H54 (cell line): Measurements from ENCODE around the gene ABCA13.
"Not testable (repeated sequence)": the region's sequence is repeated elsewhere in the genome, so short reads cannot be mapped to it uniquely, and the experiment has no call there.

ENCODE experiments used
- DNase-seq: peaks from one replicate; pipeline ENCODE4 v3.0.0; 2011; ENCODE audit warnings: low spot score, mixed read lengths; ENCODE audit not compliant: insufficient read length
- FAIRE-seq: peaks from 3 replicates; lab custom pipeline; 2011; peaks lifted over from hg19 to GRCh38; lab: Jason Lieb, UNC
- POLR2A ChIP-seq: IDR thresholded peaks from 2 replicates; pipeline ENCODE4 v1.6.1; 2011; ENCODE audit warnings: low read depth, mild to moderate bottlenecking, low read length

ABCA13 gene, protein sequence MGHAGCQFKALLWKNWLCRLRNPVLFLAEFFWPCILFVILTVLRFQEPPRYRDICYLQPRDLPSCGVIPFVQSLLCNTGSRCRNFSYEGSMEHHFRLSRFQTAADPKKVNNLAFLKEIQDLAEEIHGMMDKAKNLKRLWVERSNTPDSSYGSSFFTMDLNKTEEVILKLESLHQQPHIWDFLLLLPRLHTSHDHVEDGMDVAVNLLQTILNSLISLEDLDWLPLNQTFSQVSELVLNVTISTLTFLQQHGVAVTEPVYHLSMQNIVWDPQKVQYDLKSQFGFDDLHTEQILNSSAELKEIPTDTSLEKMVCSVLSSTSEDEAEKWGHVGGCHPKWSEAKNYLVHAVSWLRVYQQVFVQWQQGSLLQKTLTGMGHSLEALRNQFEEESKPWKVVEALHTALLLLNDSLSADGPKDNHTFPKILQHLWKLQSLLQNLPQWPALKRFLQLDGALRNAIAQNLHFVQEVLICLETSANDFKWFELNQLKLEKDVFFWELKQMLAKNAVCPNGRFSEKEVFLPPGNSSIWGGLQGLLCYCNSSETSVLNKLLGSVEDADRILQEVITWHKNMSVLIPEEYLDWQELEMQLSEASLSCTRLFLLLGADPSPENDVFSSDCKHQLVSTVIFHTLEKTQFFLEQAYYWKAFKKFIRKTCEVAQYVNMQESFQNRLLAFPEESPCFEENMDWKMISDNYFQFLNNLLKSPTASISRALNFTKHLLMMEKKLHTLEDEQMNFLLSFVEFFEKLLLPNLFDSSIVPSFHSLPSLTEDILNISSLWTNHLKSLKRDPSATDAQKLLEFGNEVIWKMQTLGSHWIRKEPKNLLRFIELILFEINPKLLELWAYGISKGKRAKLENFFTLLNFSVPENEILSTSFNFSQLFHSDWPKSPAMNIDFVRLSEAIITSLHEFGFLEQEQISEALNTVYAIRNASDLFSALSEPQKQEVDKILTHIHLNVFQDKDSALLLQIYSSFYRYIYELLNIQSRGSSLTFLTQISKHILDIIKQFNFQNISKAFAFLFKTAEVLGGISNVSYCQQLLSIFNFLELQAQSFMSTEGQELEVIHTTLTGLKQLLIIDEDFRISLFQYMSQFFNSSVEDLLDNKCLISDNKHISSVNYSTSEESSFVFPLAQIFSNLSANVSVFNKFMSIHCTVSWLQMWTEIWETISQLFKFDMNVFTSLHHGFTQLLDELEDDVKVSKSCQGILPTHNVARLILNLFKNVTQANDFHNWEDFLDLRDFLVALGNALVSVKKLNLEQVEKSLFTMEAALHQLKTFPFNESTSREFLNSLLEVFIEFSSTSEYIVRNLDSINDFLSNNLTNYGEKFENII (N-terminal part only)

GRCh38 chr7:48171202-48171601 lies at the start of gene ABCA13:
Gene ABCA13, plus strand, starts transcription at chr7:48171458. Its CDS starts 26 bp downstream, at chr7:48171484.
- FAIRE-seq (no peak), DNase-seq (no peak)
- no peak for TF ChIP-seq POLR2A

- FAIRE-seq = no peak
Measured at GRCh38 chr7:48126037-48126436, 45.2 kb upstream of the ABCA13 start.

GRCh38 chr7:48130658-48131108 lies 40.6 kb upstream of the ABCA13 start:
- no peak for DNase-seq
- no peak for FAIRE-seq

More at GRCh38 chr7:48126037-48126436, 45.2 kb upstream of the ABCA13 start:
- no peak for DNase-seq
- no peak for TF ChIP-seq POLR2A

GRCh38 chr7:48132792-48133191 lies 38.5 kb upstream of the ABCA13 start:
- DNase-seq (no peak), FAIRE-seq (no peak)
- no peak for TF ChIP-seq POLR2A

More at GRCh38 chr7:48130658-48131108, 40.6 kb upstream of the ABCA13 start:
- TF ChIP-seq POLR2A = no peak

GRCh38 chr7:48139459-48139858 lies 31.8 kb upstream of the ABCA13 start:
- no peak for TF ChIP-seq POLR2A
- FAIRE-seq (no peak), DNase-seq (no peak)

DNA sequence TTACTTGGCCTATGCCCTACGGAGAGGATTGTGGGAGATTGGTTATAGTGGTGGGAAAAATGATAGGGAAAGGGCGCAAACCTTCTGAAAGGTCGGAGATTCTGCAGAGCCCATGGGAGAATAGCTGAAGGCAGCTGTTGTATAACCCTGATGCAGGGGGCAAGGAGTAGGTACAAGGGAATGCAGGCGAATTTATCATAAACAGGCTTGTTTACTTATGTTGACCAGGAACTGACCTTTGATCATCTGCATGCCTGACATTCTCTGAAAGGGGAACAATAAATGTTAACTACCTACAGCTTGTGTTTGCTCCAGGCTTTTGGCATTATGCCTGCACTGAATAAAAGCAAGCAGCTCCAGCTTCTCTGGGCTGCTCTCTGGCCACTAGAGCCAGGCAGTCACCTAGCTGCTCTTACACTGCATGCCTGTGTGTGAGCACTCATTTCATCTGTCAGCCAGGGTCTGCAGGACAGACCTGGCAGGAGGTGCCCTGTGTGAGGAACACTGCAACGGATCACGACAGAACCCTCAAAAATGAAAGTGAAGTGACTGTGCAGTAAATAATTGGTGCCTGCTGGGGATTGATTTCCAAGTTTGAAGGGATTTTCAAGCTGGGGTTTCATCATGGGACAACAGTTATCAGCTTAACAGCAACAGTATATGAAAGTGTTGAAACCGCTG lies 31.1 kb upstream of the ABCA13 start:
- TF ChIP-seq POLR2A = no peak
- DNase-seq (no peak), FAIRE-seq (no peak)

DNA sequence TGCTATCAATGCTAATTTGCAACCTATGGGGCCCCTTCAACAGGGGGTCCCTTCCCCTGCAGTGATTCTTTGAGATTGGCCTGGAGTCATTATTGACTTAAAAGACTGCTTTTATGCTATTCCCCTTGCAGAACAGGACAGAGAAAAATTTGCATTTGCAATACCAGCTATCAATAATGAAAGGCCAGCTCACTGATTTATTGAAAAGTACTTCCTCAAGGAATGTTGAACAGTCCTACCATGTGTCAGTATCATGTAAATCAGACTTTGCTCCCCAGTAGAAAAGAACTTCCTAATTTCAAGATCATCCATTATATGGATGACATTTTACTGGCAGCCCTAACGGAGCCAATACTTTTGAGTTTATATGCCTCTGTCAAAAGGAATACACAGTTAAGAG lies 29.7 kb upstream of the ABCA13 start:
- DNase-seq (no peak), FAIRE-seq (no peak)
- TF ChIP-seq POLR2A = no peak

- FAIRE-seq = no peak
- no peak for DNase-seq
- no peak for TF ChIP-seq POLR2A
Measured at GRCh38 chr7:48144291-48144768, 26.9 kb upstream of the ABCA13 start.

GRCh38 chr7:48147078-48147591 lies 24.1 kb upstream of the ABCA13 start:
- FAIRE-seq = no peak
- no peak for DNase-seq
- TF ChIP-seq POLR2A = no peak

DNA sequence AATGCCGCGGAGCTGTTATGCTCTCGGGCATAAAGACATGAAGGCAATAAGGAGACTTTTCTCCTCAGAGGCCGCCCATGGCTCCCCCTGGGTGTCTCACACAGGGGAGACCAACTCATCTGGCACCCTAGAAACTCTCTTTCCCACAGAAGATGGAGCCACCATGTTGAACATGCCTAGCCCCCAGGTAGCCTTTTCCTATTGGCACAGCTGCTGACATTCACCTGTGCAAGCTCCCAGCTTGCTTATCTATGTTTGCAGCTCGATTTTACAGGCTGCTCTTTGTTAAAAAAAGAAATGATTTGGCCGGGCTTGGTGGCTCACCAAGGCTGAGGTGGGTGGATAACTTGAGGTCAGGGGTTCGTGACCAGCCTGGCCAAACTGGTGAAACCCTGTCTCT lies 23.6 kb upstream of the ABCA13 start:
- not testable (repeated sequence) for DNase-seq, FAIRE-seq

DNA sequence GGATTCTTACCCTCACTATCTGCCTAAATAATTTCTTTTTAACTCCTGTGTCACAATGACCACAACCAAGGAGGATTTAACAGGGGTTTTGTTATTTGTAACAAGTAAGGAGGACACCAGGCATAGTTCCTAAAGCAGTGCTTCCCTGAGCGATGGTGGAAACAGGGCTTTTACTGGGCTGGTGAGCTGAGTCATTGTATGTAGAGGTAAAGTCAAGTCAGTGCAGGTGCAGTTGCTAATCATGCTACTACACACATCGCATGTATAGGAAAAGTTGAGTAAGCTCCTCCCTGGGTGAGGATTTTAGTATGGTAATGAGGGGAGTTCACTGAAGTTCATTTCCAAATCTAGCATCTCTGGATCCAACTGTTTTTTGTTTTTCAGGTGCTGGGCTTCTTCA lies 22.9 kb upstream of the ABCA13 start:
- no peak for FAIRE-seq

DNA sequence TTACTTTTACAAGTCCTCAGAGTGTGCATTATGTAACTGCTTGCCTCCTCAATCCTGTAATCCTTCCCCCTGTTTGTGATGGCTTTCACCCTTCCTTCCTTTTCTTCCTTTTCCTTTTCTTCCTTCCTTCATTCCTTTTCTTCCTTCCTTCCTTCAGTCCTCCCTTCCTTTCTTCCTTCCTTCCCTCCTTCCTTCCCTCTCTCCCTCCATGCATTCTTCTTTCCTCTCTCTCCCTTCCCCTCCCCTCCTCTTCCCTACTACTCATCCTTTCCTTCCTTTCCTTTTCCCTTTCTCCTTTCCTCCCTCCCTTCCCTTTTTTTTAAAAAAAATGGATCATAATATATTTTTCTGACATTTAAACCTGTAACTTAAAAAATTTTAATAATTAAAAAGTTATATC lies 22.2 kb upstream of the ABCA13 start:
- no peak for DNase-seq
- no peak for FAIRE-seq
- TF ChIP-seq POLR2A = no peak

More for the DNA sequence above, 22.9 kb upstream of the ABCA13 start:
- DNase-seq = no peak
- TF ChIP-seq POLR2A = no peak
